Natural killer cell (primary cell): ENCODE results near the gene L3MBTL4. TPM values are rescaled to one million over a fixed set of nuclear protein-coding genes. Genes with fewer than 3 reads are reported as not detected.
"Not testable (repeated sequence)": the region's sequence is repeated elsewhere in the genome, so short reads cannot be mapped to it uniquely, and the experiment has no call there.

Experiments used
- ATAC-seq, 3 donors: fragments of 150-1000 bp in 2 of 3; fragments of 200-7000 bp in 1 of 3; cut with Tn5 transposase; 1 replicate in 1 of 3; 2 replicates in 2 of 3; pipeline ENCODE4 v1.10.0; 2021; ENCODE audit warnings: mild to moderate bottlenecking in 2 of 3, moderate library complexity in 2 of 3
- DNase-seq, 2 donors: peaks; one replicate each; pipeline versions ENCODE4 v3.0.0 to v3.0.0-alpha.2; 2013 to 2021; ENCODE audit warnings: mixed read lengths in 1 of 2
- H3K27ac ChIP-seq: one replicate; pipeline ENCODE4 v1.5.1; 2013; ENCODE audit warnings: mild to moderate bottlenecking, low read length
- H3K27me3 ChIP-seq: one replicate; pipeline ENCODE4 v1.6.1; 2013; ENCODE audit warnings: low read length; ENCODE audit not compliant: control insufficient read depth, insufficient read depth
- H3K36me3 ChIP-seq: one replicate; pipeline ENCODE4 v1.6.1; 2013; ENCODE audit warnings: low read length; ENCODE audit not compliant: control insufficient read depth, insufficient read depth
- H3K4me1 ChIP-seq: one replicate; pipeline ENCODE4 v1.6.1; 2013; ENCODE audit warnings: low read length; ENCODE audit not compliant: control insufficient read depth, insufficient read depth
- H3K4me3 ChIP-seq: one replicate; pipeline ENCODE4 v1.5.1; 2013; ENCODE audit warnings: low read length
- H3K9me3 ChIP-seq: one replicate; pipeline ENCODE4 v1.6.1; 2013; ENCODE audit warnings: low read length; ENCODE audit not compliant: control insufficient read depth, insufficient read depth
- H3K27ac Mint-ChIP-seq, 2 donors: one replicate each; pipeline ENCODE4 v1.8.0; 2022; ENCODE audit warnings: mild to moderate bottlenecking in 2 of 2, mixed read lengths in 2 of 2, moderate library complexity in 1 of 2
- H3K27me3 Mint-ChIP-seq, 2 donors: one replicate each; pipeline ENCODE4 v1.8.0; 2022; ENCODE audit warnings: low read depth in 2 of 2, mixed read lengths in 2 of 2
- H3K36me3 Mint-ChIP-seq: one replicate; pipeline ENCODE4 v1.8.0; 2022; ENCODE audit warnings: mixed read lengths
- H3K4me1 Mint-ChIP-seq, 2 donors: one replicate each; pipeline ENCODE4 v1.8.0; 2022; ENCODE audit warnings: mixed read lengths in 2 of 2
- H3K4me3 Mint-ChIP-seq: one replicate; pipeline ENCODE4 v1.8.0; 2022; ENCODE audit warnings: mild to moderate bottlenecking, moderate library complexity, mixed read lengths
- H3K9me3 Mint-ChIP-seq, 2 donors: one replicate each; pipeline ENCODE4 v1.8.0; 2022; ENCODE audit warnings: mixed read lengths in 2 of 2
- WGBS: methylation state at CpG from one replicate; pipeline ENCODE4 v1.1.7; 2013; ENCODE audit warnings: missing lambda C conversion rate; ENCODE audit not compliant: insufficient coverage; 5-methylcytosine and 5-hydroxymethylcytosine counted together
- intact Hi-C: fragments of 100-400 bp; cut with micrococcal nuclease; formaldehyde crosslinking; loops from one replicate; pipeline ENCODE4 v1.14.2; 2022
- total RNA-seq, 4 donors: library from RNA; stranded (reverse); fragments of 120-200 nt in 1 of 4; gene quantifications; one replicate each; pipeline versions ENCODE4 v1.2.3 to v1.2.4, GENCODE V29; 2013 to 2022
- TF ChIP-seq, protein P1 (sequence below): fragments of 200-600 bp; IDR thresholded peaks from one replicate; pipeline ENCODE4 v1.8.0; 2022; ENCODE audit warnings: antibody characterized with exemption

The L3MBTL4 gene
- total RNA-seq, 3 donors from 2014 or later (not counting 1 experiment from before 2014, with no cell fraction given) = 27.9 to 34.2 (median 30.0) TPM

GRCh38 chr18:6088432-6088831, 326.3 kb downstream of the L3MBTL4 start:
- TF ChIP-seq, protein P1, sequence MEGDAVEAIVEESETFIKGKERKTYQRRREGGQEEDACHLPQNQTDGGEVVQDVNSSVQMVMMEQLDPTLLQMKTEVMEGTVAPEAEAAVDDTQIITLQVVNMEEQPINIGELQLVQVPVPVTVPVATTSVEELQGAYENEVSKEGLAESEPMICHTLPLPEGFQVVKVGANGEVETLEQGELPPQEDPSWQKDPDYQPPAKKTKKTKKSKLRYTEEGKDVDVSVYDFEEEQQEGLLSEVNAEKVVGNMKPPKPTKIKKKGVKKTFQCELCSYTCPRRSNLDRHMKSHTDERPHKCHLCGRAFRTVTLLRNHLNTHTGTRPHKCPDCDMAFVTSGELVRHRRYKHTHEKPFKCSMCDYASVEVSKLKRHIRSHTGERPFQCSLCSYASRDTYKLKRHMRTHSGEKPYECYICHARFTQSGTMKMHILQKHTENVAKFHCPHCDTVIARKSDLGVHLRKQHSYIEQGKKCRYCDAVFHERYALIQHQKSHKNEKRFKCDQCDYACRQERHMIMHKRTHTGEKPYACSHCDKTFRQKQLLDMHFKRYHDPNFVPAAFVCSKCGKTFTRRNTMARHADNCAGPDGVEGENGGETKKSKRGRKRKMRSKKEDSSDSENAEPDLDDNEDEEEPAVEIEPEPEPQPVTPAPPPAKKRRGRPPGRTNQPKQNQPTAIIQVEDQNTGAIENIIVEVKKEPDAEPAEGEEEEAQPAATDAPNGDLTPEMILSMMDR = no peak
- Mint-ChIP-seq H3K4me3 (no peak overlapping the region), H3K27ac (no peak overlapping the region), H3K36me3 (peaks cover 11% of the 10 kb centered on the region), H3K9me3 (no peaks in the 10 kb centered on the region), H3K27me3 (no peaks in the 10 kb centered on the region), H3K4me1 (peaks cover 14 to 17% of the 10 kb centered on the region in 2 donors)
- H3K27me3 ChIP-seq = no peaks in the 10 kb centered on the region
- H3K27ac ChIP-seq = no peak overlapping the region
- WGBS = 89% methylated on average over 2 of the region's 2 CpGs
- no peaks in the 10 kb centered on the region for H3K9me3 ChIP-seq
- H3K36me3 ChIP-seq = peaks cover 3% of the 10 kb centered on the region
- H3K4me3 ChIP-seq = no peak overlapping the region
- peaks cover 2% of the 10 kb centered on the region for H3K4me1 ChIP-seq
- no peak for DNase-seq
- ATAC-seq = no peak
- intact Hi-C loops = no loop called here

DNA sequence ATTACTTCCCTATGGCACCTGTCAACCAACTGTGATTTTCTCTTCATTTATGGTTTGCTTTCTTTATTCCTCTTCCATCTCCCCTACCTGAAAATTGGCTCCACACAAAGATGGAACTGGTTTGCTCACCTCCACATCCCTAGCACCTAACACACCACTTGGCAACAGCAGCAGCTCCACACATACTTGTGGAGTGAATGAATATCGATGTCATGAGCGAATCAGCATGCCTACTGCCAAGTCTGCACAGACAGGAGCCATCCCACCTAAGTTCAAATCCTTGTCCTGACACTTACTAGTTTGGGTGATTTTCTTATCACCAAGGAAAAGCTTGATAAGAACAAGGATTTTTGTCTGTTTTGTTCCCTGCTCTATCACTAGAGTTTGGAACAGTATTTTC, 328.0 kb downstream of the L3MBTL4 start:
- Histone ChIP-seq H3K4me1 (peaks cover 2% of the 10 kb centered on the region), H3K4me3 (no peak overlapping the region), H3K9me3 (no peaks in the 10 kb centered on the region), H3K36me3 (no peaks in the 10 kb centered on the region), H3K27me3 (no peaks in the 10 kb centered on the region), H3K27ac (no peak overlapping the region)
- DNase-seq = no peak
- WGBS = 95% methylated on average over 2 of the region's 2 CpGs
- H3K27me3 Mint-ChIP-seq = no peaks in the 10 kb centered on the region
- no peak overlapping the region for H3K27ac Mint-ChIP-seq
- H3K4me1 Mint-ChIP-seq = peaks cover 14 to 17% of the 10 kb centered on the region in 2 donors
- H3K4me3 Mint-ChIP-seq = no peak overlapping the region
- H3K36me3 Mint-ChIP-seq = peaks cover 7% of the 10 kb centered on the region
- H3K9me3 Mint-ChIP-seq = no peaks in the 10 kb centered on the region
- TF ChIP-seq, protein P1 = no peak
- ATAC-seq = no peak
- intact Hi-C loops = no loop called here

DNA sequence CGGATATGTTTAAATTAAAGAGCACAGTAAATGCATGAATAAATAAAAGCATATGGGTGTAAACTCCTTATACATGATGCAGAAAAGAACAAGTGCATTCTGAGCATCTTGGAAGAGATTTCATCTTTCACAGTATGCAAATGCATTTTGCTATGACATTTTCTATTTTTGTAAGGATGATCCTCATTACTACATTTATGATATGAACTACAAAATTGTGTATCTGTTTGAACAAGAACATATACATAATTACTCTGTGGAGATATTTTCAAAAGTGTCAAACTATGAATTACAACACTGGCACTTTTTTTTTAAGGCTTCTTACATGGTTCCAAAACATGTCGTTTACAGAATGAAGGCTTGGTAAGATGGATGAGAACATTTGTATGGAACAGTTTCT, 335.3 kb downstream of the L3MBTL4 start:
- H3K27me3 Mint-ChIP-seq = no peaks in the 10 kb centered on the region
- no peaks in the 10 kb centered on the region for H3K36me3 ChIP-seq
- no peak overlapping the region for H3K4me3 ChIP-seq
- H3K27ac ChIP-seq = no peak overlapping the region
- H3K36me3 Mint-ChIP-seq = peaks cover 6% of the 10 kb centered on the region
- DNase-seq = no peak
- no peaks in the 10 kb centered on the region for H3K9me3 ChIP-seq
- 100% methylated on average over 1 of the region's 2 CpGs for WGBS
- intact Hi-C loops = no loop called here
- H3K4me3 Mint-ChIP-seq = no peak overlapping the region
- TF ChIP-seq, protein P1 = no peak
- H3K4me1 Mint-ChIP-seq = peaks cover 0 to under 1% of the 10 kb centered on the region in 2 donors
- H3K27ac Mint-ChIP-seq = peak overlapping the region in 1 of 2 donors; percentile 28
- no peaks in the 10 kb centered on the region for H3K4me1 ChIP-seq
- H3K9me3 Mint-ChIP-seq = no peaks in the 10 kb centered on the region
- H3K27me3 ChIP-seq = no peaks in the 10 kb centered on the region
- ATAC-seq = no peak

GRCh38 chr18:6078877-6079276, 335.8 kb downstream of the L3MBTL4 start:
- no peak overlapping the region for H3K4me3 Mint-ChIP-seq
- H3K4me1 Mint-ChIP-seq = no peaks in the 10 kb centered on the region
- no peaks in the 10 kb centered on the region for H3K9me3 ChIP-seq
- no peaks in the 10 kb centered on the region for H3K27me3 Mint-ChIP-seq
- WGBS = 84% methylated on average over 9 of the region's 9 CpGs
- no peaks in the 10 kb centered on the region for H3K9me3 Mint-ChIP-seq
- H3K27ac Mint-ChIP-seq = no peak overlapping the region
- intact Hi-C loops = no loop called here
- H3K36me3 ChIP-seq = no peaks in the 10 kb centered on the region
- no peak for ATAC-seq
- TF ChIP-seq, protein P1 = no peak
- H3K27me3 ChIP-seq = no peaks in the 10 kb centered on the region
- no peaks in the 10 kb centered on the region for H3K4me1 ChIP-seq
- no peak for DNase-seq
- H3K27ac ChIP-seq = no peak overlapping the region
- H3K4me3 ChIP-seq = no peak overlapping the region
- H3K36me3 Mint-ChIP-seq = peaks cover 6% of the 10 kb centered on the region

- DNase-seq, ATAC-seq, H3K4me1 ChIP-seq, H3K36me3 ChIP-seq, H3K4me3 Mint-ChIP-seq, H3K36me3 Mint-ChIP-seq, H3K27ac ChIP-seq, H3K9me3 Mint-ChIP-seq, H3K4me3 ChIP-seq, H3K27ac Mint-ChIP-seq, H3K27me3 ChIP-seq, H3K9me3 ChIP-seq, H3K27me3 Mint-ChIP-seq, intact Hi-C loops, H3K4me1 Mint-ChIP-seq: not testable (repeated sequence)
- WGBS = 95% methylated on average over 4 of the region's 11 CpGs
Measured at GRCh38 chr18:6072423-6072822, 342.3 kb downstream of the L3MBTL4 start.
